Umbilical cord (tissue), 2 donors: ENCODE measurements around the gene FGB. TPM values are rescaled to one million over a fixed set of nuclear protein-coding genes. Genes with fewer than 3 reads are reported as not detected.
"Not testable (repeated sequence)": the region's sequence is repeated elsewhere in the genome, so short reads cannot be mapped to it uniquely, and the experiment has no call there.

ENCODE experiments used
- DNase-seq: peaks from one replicate; pipeline ENCODE4 v3.0.0-alpha.2; 2015; ENCODE audit warnings: low spot score
- total RNA-seq: library from RNA; depleted of rRNA; stranded (reverse); fragments of >200 nt; gene quantifications from one replicate; pipeline ENCODE4 v1.2.3, GENCODE V29; 2014; ENCODE audit warnings: low replicate concordance; ENCODE audit not compliant: insufficient read depth

FGB gene
- total RNA-seq, 1 donor from 2014 or later: 14.7 TPM

DNA sequence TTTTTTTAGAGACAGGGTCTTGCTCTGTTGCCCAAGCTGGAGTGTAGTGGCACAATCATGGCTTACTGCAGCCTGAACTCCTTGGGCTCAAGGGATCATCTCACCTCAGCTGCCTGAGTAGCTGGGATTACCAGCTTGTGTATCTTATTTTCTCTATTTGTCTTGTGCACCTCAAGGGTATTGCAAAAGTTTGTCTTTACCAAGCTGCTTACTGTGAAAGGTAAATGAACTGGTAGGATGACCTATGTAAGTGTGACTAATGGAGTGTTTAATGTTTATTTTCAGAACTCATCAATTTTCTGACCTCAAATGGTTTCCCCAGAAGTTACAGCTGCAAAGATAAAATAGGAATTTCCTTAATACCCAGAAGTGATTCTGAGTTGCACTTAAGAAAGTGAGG, 33.0 kb downstream of the FGB start:
- peak; percentile 1 for DNase-seq

DNA sequence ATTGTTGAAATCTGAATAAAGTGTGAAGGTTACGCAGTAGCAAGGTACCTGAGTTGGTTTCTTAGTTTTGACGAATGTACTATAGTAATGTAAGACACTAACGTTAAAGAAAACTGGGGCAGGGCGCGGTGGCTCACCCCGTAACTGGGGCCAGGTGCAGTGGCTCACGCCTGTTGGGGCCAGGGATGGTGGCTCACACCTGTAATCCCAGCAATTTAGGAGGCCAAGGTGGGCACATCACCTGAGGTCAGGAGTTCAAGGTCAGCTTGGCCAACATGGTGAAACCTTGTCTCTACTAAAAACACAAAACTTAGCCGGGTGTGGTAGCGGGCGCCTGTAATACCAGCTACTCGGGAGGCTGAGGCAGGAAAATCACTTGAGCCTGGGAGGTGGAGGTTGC, 34.5 kb downstream of the FGB start:
- not testable (repeated sequence) for DNase-seq

DNA sequence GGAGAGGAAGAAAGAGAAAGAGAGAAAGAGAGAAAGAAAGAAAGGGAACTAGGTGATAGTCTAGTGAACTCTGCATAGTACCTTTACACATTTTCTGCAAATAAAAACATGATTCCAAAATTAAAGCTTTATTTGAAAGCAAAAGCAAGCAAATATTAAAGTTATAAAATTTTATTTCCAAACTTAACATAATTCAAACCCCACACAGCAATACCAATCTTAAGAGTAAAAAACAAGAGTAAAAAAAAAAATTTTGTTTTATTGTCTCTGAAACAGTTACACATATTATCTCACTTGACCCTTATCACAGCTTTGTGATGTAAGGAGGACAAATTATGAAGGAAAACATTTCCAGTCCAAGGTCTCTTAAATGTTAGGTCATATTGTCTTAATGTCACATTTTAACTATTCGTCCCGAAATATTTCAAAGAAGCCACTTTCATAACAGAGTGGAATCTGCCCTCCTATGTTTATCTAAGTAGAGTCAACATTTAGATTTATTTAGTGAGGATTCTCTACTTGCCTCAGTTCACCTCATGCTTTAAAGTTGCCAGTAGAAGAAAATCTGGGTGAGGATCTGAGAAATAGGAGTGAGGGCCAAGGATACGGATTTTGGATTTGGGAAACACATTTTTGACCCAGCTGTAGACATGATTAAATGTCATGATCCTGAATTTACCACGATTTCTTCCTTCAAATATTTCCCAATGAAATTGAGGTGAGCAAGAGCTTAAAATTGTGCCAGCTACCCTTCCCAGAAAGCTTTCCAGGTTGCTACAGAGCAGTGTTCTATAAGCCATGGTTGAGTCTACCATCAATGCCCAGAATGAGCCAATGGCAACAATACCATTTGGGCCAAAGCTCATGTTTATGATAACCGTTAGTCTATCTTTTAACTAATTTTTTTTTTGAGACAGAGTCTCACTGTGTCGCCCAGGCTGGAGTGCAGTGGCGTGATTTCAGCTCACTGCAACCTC, 35.3 kb downstream of the FGB start:
- DNase-seq: no peak

DNA sequence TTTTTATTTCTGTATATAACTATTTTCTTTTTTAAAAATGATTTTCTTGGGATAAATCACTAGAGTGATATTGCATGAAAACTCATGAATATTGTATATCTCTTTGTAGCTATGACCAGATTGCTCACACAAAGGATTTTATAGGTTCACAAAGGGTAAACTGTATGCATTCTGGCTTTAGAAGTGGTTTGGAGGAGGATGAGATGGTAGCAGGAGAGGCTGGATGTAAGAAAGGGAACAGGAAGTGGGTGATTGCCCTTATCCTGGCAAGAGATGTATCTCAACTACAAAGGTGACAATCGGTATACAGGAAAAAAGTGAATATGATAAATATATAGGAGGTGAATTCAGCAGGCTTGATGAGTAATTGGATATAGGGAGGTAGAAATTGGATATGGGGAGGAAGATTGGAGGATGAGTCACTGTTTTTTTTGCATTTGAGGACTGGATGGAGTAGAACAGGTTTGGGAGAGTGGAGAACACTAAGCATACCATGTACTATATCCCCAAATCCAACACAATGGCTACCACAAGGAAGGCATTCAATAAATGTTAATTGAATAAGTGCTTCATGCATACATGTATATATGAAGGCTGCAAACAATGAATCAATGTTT, 39.7 kb downstream of the FGB start:
- DNase-seq: no peak

DNA sequence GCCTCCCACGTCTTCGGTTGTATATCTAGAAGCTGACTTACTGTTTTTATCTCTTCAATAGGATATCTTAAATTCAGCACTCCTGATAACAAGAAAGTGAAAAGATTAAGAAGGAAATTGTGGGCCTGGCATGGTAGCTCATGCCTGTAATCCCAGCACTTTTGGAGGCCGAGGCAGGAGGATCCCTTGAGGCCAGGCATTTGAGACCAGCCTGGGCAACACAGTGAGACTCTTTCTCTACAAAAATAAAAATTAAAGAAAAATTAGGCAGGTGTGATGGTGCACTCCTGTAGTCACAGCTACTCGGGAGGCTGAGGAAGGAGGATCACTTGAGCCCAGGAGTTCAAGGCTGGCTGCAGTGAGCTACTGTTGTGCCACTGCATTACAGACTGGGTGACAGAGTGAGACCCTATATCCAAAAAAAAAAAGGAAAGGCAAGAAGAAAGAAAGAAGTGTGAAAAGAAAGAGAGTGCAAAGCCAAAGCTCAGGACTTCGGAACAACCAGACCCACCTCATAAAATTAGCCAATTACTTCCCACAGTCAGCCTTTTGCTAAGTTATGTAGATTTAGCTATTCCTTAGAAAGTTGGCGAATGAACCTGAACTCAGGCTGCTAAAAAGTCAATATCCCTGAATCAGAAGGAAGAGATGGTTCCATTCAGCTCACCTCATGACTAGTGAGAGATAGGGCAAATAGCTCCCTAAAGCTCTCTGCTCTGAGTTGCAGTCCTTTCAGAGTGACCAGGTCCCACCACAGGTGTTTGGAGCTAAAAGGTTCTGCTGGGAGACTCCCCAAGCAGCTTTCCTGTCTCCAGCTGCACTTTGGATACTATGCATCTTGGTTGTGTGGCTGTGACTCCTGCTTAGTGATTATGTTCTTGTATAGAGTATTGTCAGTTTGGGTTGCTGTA, 40.5 kb downstream of the FGB start:
- DNase-seq: no peak

DNA sequence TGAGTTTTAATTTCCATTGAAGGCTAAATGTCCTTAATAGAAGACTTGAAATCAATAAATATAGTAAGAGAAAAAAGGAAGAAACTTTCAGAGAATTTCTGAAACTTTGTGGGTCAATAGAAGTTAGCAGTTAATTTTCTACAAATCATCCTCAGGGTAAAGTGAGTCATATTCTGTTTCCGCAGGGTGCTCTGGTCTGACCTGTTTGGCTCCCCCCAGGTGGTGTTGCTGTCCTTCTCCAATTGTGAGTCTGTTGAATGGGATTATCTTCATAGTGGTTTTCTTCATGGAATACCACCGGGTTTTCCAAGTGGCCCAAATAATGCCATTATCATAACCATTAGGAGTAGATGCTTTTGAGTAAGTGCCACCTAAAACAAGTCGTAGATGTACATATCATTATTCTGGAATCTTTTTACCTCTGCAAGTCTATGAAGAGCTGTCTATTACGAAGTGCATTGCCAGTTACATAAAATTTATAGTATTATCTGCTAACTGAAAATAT, 41.9 kb downstream of the FGB start:
- no peak for DNase-seq

DNA sequence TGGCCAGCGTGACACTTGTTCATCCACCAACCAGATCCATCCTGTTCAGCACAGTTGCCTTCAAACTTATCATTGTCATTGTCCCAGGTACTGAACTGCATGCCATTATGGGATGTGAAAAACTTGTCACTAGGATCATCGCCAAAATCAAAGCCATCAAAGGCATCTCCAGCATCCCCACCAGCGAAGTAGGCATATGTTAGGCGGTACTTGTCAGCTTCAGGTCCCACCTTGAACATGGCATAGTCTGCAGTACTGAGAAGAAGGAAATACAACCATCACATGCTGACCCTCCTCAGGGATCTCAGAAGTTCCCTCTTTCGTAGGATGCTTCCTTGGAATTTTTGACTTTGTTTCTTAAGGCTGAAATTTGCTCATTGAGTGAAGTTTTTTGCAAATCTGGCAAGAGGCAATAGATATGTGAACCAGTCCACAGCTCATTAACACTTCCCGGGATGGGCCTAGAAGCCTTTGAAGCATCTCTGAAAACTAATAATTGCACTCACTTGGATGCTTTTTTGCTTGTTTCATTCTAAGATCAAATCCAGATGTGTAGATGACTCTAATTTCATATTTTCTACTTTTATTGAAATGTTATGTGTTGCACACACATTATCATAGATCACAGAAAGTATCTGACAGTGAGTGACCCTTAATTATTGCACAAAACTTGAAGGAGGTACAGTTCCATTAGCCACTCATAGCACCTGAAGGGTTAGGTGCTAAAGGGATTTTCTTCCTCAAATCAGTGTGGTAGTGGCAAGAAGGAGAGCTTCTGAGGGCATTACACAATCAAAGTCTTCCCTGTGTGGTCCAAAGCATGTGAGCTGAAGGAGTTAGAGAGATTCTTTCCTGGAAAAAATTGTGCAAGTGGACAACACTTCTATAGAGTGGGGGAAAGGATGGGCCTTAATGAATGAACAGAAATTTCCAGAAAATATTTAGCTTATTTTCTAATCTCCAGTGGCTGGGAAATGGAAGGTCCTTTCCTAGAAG, 44.2 kb downstream of the FGB start:
- no peak for DNase-seq

DNA sequence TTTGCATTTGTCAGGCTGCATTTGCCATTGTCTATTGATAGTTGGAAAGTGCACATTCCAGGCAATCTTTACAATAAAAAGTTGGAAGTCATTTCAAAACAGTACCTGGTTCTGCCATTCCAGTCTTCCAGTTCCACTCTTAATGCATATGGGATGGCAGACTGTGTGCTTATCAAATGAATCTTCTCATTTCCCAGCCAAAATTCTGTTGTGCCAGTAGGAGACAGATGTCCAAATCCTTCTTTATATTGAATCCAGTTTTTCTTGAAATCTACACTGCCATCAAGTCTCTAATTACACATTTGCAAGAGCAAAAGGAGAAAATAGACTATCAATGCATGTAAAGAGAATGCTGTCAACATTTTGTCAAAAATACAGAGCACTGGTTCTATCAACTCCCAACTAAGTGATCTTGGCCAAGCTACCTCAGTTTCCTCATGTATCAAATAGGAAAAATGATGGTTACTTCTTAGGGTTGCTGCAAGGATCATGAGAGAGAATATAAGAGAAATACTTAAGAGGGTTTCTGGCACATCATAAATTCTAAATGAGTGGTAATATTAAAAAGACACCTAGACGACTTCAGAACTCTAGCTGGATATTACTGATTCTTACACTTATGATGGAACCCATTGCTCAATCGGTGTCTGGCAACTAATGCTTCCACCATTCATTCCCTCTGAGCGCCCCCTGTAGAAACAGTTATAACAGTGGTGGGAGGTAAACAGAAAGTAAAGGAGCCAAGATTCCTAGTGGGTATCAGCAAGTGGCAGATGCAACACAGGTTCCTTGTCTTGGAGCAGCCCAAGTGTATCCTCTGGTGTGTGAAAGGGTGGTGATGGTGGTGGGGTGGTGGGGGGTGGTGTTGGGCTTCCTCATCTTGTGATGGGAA, 45.8 kb downstream of the FGB start:
- no peak for DNase-seq

DNA sequence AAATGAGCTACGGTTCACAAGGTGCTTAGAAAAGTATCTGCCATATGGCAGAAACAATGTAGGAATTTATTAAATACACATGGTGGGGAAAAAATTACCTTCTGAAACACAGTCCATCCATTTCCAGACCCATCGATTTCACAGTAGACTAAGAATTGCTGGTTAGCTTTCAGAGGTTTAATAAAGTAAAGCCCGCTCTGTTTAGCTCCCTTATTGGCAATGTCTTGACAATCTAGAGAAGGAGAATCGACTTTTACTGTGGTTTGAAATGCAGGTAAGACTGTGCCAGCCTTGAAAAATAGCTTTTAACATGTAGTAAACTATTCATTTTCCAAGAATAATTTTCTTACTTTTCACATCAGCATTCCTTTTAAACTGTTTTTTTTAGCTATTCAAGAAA, 46.7 kb downstream of the FGB start:
- no peak for DNase-seq

DNA sequence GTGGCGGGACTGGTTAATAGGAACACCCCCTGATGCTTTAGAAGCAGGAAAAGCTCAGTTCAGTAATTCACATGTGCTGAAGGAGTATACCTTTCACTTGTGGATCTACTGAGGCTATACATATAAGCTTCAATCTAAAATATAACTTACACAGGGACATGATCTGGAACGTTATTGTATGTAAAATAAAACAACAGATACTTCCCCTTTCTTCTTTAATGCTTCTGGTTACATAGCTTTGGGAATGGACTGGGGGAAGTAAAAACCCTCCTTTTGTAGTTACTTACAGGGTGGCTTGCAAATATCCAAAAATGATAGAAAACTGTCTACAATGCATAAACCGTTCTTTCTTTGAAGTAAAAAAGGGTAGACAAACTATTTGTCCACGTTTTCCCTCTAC, 47.8 kb downstream of the FGB start:
- no peak for DNase-seq

DNA sequence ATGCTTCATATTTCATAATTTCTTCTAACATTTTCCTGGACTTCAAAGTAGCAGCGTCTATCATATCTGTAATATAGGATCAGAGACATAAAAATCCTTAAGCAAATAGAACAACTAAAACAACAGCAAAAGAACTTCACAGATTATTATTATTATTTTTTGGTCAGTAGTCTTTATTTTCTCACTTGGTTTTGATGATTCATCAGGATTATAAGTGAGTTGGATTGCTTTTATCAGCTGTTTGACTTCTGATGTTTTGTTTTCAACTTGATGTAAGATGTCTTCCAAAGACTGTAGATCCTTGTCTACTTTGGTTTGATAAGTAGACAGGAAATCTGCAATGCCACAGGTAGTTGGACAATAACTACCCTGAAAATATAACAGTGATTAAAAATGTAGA, 49.0 kb downstream of the FGB start:
- DNase-seq: no peak

DNA sequence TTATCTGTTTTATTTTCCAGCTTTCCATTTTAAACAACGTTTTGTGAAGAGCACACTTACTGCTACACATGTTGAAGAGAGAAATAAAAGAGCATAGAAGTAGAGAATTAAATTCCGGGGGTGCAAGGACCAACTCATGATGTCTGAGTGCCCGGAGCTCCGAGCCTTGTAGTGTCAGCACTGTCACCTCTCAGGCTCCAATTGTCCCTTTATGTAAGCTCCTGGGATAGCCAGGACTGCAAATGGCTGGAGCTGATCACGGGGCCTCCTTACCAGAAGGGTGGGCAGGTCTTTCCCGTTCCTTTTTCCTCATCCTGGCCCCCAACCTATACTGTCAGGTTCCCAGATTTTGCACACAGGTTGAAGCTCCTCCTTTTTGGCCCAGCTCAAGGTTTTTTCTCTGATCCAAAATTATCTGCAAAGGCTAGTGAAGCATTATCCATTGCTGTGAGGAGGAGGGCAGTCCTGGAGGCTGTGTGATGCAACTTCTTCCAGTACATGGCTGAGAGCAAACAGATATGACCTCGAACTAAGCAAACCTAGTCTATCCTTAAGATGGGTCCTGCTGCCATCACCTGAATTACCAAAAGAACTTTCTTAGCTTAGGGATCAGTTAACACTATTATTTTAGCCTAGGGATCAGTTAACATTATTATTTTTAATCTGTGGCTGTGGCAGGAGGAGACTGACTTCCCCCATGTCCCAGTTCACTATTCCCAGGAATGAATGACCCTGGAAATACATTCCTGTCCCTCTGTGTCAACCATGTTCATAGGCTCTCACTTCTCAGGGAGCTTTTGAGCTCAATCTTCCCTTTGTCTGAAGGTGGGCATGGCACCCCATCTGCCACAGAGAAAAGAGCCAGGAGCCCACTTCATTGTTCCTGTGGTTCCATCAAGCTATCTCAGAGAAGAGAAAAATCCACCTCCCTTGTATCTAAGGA, 49.9 kb downstream of the FGB start, which contains the start of gene FGG:
Gene FGG, minus strand, starts transcription at position 185 of the 943 bp plus-strand sequence. Its CDS starts 47 bp downstream, at position 138.
- no peak for DNase-seq

DNA sequence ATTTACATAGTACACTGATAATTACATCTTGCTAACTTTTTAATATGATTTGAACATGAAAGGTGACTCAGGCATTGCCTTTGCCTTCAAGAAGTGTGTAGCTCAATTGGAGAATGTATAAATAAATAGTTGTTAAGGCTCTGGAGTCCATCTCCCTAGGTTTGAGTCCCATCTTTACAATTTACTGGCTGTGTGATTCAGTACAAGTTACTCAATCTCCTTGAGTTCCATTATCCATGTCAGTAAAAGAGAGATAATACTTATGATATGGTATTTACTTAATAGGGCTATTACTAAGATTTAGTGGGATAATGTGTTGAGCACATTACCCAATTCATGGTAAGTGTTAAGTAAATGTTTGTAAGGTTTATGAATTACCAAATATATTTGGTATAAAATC, 51.5 kb downstream of the FGB start:
- no peak for DNase-seq

DNA sequence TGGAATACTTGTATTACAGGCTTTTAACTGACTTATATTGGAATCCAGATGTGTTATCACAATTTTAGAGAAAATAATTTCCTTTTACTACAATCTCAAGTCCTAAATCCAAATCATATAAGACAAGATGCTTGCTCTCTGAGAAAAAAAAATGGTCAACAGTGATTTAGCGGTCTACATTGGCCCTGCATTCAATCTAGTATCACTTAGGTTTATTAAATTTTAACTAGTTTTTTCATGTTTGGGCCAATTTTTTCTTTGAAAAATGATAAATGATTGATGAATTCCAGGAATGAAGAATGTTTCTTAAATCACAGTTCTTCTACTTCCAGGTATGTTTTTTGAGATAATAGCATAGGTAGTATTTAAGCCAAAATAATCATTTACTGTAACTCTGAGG, 52.4 kb downstream of the FGB start:
- DNase-seq: no peak

DNA sequence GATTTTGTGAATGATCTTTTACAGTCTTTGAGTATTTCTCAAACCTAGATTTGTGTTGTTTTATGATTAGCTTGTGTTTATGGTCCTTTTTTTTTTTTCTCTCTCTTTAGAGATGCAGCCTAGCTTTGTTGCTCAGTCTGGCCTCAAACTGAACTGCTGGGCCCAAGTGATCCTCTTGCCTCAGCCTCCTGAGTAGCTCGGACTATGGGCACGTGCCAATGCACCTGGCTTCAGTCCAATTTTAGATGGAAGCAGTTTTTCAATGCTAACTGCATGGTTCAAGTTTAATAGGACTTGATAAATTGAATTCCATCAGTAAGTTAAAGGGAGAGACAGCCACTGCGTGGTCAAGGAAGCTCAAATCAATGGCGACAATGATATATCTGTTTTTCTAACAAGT, 53.5 kb downstream of the FGB start:
- DNase-seq: no peak

DNA sequence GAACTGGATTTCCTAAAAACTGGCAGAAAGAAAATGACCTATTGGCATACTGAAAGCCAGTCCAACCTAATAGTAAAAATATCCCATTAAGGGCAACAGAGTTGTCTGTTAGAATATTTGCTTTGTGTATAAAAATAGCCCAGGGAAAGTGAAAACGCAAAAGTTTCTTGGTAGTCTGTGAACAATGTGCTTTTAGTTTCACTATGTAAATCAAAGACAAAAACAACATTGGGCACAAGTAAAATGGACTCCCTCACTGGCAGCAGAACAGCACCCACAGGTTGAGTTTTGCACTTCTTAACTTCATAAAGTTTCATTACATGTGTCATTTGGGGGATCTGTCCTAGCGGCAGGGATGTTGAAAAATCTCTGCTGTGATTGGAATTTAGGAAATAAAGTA, 53.9 kb downstream of the FGB start:
- no peak for DNase-seq

DNA sequence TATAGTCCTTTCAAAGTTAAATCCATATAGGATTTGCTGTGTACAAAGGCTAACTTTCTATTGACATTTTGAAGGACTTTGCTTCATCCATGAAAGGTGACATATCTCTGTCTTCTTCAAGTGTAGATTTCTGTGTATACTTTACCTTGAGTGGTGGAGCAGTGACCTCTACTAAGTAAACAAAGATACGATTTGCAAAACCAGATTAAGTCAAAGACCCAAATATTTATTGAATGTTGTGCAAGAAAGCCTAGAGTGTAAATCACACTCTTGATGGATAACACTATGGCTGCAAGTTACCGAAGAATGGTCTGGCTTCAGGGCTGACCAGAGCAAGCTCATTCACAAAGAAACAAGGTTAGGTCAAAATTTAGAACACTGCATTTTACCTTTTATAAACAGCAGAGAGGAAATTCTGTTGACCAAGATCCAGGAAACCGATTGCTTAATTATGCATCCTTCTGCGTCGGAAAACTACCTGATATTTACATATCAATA, 55.1 kb downstream of the FGB start:
- DNase-seq: no peak

DNA sequence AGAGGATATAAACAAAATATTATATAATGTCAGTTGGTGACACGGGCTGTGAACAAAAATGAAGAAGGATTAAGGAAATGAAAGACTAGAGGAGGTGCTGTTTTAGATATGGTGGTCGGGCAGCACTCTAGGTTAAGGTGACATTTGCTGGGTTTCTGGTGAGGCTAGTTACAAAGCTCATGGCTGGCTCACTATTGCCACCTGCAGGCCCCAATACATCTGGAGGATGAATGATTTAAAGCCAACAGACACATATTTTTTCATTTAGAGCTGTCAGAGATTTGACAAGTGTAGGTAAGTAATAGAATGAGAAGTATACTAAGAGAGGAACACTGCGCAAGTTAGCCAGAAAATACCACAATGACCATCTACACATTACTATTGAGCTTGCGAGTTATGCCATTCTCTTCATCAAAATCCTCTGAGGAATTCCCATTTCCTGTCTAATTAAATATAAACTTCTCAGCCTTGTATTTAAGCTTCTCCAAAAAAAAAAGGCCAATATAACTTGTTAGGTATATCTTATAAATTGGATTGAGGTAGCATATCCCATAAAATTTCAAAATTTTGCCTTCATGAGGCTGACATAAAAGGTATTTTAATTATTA, 56.0 kb downstream of the FGB start:
- peak; percentile 54 for DNase-seq
